Neural cell (in vitro differentiated cells): ENCODE data around the gene FBP1. TPM values are rescaled to one million over a fixed set of nuclear protein-coding genes. Genes with fewer than 3 reads are reported as not detected.

Experiments
- H2AFZ ChIP-seq: fragments of 200-600, 300-800 bp; sonication (generic), shearing (Covaris generic); 2 replicates; pipeline ENCODE4 v1.6.0; 2014; ENCODE audit warnings: low read depth, mild to moderate bottlenecking, antibody characterized with exemption, low read length, moderate library complexity
- H3F3A ChIP-seq: fragments of 200-600 bp; shearing (Covaris generic); 2 replicates; pipeline ENCODE4 v1.6.1; 2016; ENCODE audit warnings: mild to moderate bottlenecking, moderate library complexity, mixed read lengths, antibody characterized with exemption, low read length; ENCODE audit not compliant: insufficient read depth, poor library complexity, severe bottlenecking
- H3K27ac ChIP-seq: fragments of 200-600, 300-800 bp; sonication (generic), shearing (Covaris generic); 2 replicates; pipeline ENCODE4 v1.5.1; 2014; ENCODE audit warnings: mild to moderate bottlenecking, low read length, moderate library complexity
- H3K27me3 ChIP-seq: fragments of 300-800, 200-600 bp; sonication (generic), shearing (Covaris generic); 2 replicates; pipeline ENCODE4 v1.6.0; 2014; ENCODE audit warnings: mild to moderate bottlenecking, low read depth, low read length, moderate library complexity; ENCODE audit not compliant: insufficient read depth
- H3K36me3 ChIP-seq: fragments of 300-800, 200-600 bp; sonication (generic), shearing (Covaris generic); 2 replicates; pipeline ENCODE4 v1.5.1; 2014; ENCODE audit warnings: mild to moderate bottlenecking, antibody characterized with exemption, low read length, moderate library complexity; ENCODE audit not compliant: insufficient read depth
- H3K4me2 ChIP-seq: fragments of 300-800, 200-600 bp; sonication (generic), shearing (Covaris generic); 2 replicates; pipeline ENCODE4 v1.6.0; 2014; ENCODE audit warnings: mild to moderate bottlenecking, low read length
- H3K4me3 ChIP-seq: fragments of 300-800, 200-600 bp; sonication (generic), shearing (Covaris generic); 2 replicates; pipeline ENCODE4 v1.5.1; 2014; ENCODE audit warnings: mild to moderate bottlenecking, low read length, moderate library complexity
- H3K79me2 ChIP-seq: fragments of 200-600 bp; shearing (Covaris generic); replicated peaks from 2 replicates; pipeline ENCODE4 v1.6.0; 2014; ENCODE audit warnings: mild to moderate bottlenecking, low read length, moderate library complexity; ENCODE audit not compliant: insufficient read depth
- H3K9ac ChIP-seq: fragments of 300-800, 200-600 bp; sonication (generic), shearing (Covaris generic); 2 replicates; pipeline ENCODE4 v1.6.1; 2016; ENCODE audit warnings: mild to moderate bottlenecking, low read length, mixed read lengths
- H3K9me2 ChIP-seq: fragments of 200-600 bp; shearing (Covaris generic); 2 replicates; pipeline ENCODE4 v1.6.1; 2016; ENCODE audit warnings: mild to moderate bottlenecking, low read length, mixed read lengths; ENCODE audit not compliant: insufficient read depth
- H3K9me3 ChIP-seq: fragments of 200-600, 300-800 bp; sonication (generic), shearing (Covaris generic); 2 replicates; pipeline ENCODE4 v1.6.1; 2016; ENCODE audit warnings: mild to moderate bottlenecking, mixed run types, low read length, moderate library complexity, mixed read lengths
- H4K20me1 ChIP-seq: fragments of 200-600 bp; shearing (Covaris generic); 2 replicates; pipeline ENCODE4 v1.6.1; 2016; ENCODE audit warnings: mild to moderate bottlenecking, mixed run types; ENCODE audit not compliant: insufficient read depth
- CTCF ChIP-seq: fragments of 450-650 bp; IDR thresholded peaks from 2 replicates; pipeline ENCODE4 v1.5.1; 2014; ENCODE audit warnings: antibody characterized with exemption, mild to moderate bottlenecking, moderate library complexity; ENCODE audit not compliant: poor library complexity, severe bottlenecking
- EP300 ChIP-seq: fragments of 450-650 bp; conservative IDR thresholded peaks from 2 replicates; pipeline ENCODE4 v1.6.1; 2014; ENCODE audit warnings: antibody characterized with exemption, mild to moderate bottlenecking, moderate library complexity; ENCODE audit not compliant: poor library complexity, severe bottlenecking
- EZH2 ChIP-seq: fragments of 200-600, 300-800 bp; shearing (Covaris generic), sonication (generic); IDR thresholded peaks from 2 replicates; pipeline ENCODE4 v1.6.1; 2014; ENCODE audit warnings: antibody characterized with exemption, low read length, borderline replicate concordance, mild to moderate bottlenecking; ENCODE audit not compliant: insufficient read depth, poor library complexity, severe bottlenecking
- MXI1 ChIP-seq: fragments of 450-650 bp; conservative IDR thresholded peaks from 2 replicates; pipeline ENCODE4 v1.6.1; 2014; ENCODE audit warnings: antibody characterized with exemption, mild to moderate bottlenecking; ENCODE audit not compliant: poor library complexity, severe bottlenecking
- POLR2AphosphoS5 ChIP-seq: IDR thresholded peaks from 2 replicates; pipeline ENCODE4 v1.6.1; 2012
- RAD21 ChIP-seq: fragments of 450-650 bp; conservative IDR thresholded peaks from 2 replicates; pipeline ENCODE4 v1.6.1; 2014; ENCODE audit warnings: antibody characterized with exemption, mild to moderate bottlenecking, moderate library complexity
- REST ChIP-seq: IDR thresholded peaks from 2 replicates; pipeline ENCODE4 v1.6.1; 2012; ENCODE audit warnings: borderline replicate concordance
- SMC3 ChIP-seq: fragments of 450-650 bp; conservative IDR thresholded peaks from 2 replicates; pipeline ENCODE4 v1.6.1; 2014; ENCODE audit warnings: antibody characterized with exemption, mild to moderate bottlenecking, moderate library complexity; ENCODE audit not compliant: poor library complexity
- TAF1 ChIP-seq: IDR thresholded peaks from 2 replicates; pipeline ENCODE4 v1.6.1; 2012; ENCODE audit warnings: low read depth
- polyA plus RNA-seq: library from polyadenylated mRNA; depleted of rRNA; stranded (reverse); fragments of >200 nt; gene quantifications from 2 replicates; pipeline ENCODE4 v1.2.3, GENCODE V29; 2014

Gene FBP1
- polyA plus RNA-seq, 1 donor from 2014 or later, result not detected

GRCh38 chr9:94581728-94582127, 57.6 kb downstream of the FBP1 start:
- no peak for TF ChIP-seq EP300
- no peak for TF ChIP-seq POLR2AphosphoS5
- TF ChIP-seq MXI1, result no peak
- no peak for TF ChIP-seq SMC3
- TF ChIP-seq EZH2, result no peak
- no peak for TF ChIP-seq CTCF
- TF ChIP-seq REST, result no peak
- no peaks in the 10 kb centered on the region for H3K9me2 ChIP-seq

GRCh38 chr9:94577571-94577970, 61.7 kb downstream of the FBP1 start:
- Histone ChIP-seq H3K27me3 (no peaks in the 10 kb centered on the region), H3K36me3 (no peaks in the 10 kb centered on the region), H3F3A (no peaks in the 10 kb centered on the region), H3K79me2 (no peaks in the 10 kb centered on the region), H3K9ac (no peak overlapping the region), H3K4me2 (no peak overlapping the region), H3K27ac (no peak overlapping the region), H4K20me1 (no peaks in the 10 kb centered on the region), H3K4me3 (no peak overlapping the region), H3K9me2 (no peaks in the 10 kb centered on the region), H3K9me3 (no peaks in the 10 kb centered on the region), H2AFZ (no peak overlapping the region)
- TF ChIP-seq POLR2AphosphoS5 (no peak), EZH2 (no peak), MXI1 (no peak), TAF1 (no peak), CTCF (no peak), REST (no peak), SMC3 (no peak), RAD21 (no peak), EP300 (no peak)

More at GRCh38 chr9:94581728-94582127, 57.6 kb downstream of the FBP1 start:
- no peaks in the 10 kb centered on the region for H3K9me3 ChIP-seq
- H3K27me3 ChIP-seq, result no peaks in the 10 kb centered on the region
- no peaks in the 10 kb centered on the region for H3F3A ChIP-seq
- no peak overlapping the region for H3K9ac ChIP-seq
- no peaks in the 10 kb centered on the region for H4K20me1 ChIP-seq
- H3K4me3 ChIP-seq, result no peak overlapping the region
- H3K36me3 ChIP-seq, result no peaks in the 10 kb centered on the region
- H3K27ac ChIP-seq, result no peak overlapping the region
- no peak overlapping the region for H3K4me2 ChIP-seq
- no peaks in the 10 kb centered on the region for H3K79me2 ChIP-seq
- no peak overlapping the region for H2AFZ ChIP-seq
